HG03469 (cell line): ENCODE results near the gene ZBTB45.
A peak's percentile ranks its signal among the peaks of the same experiment; 100 is the strongest.
"Not testable (repeated sequence)": the region's sequence is repeated elsewhere in the genome, so short reads cannot be mapped to it uniquely, and the experiment has no call there.

Source experiments
- ATAC-seq: cut with Tn5 transposase; IDR thresholded peaks from one replicate; pipeline ENCODE4 v1.9.1; 2021; ENCODE audit warnings: mild to moderate bottlenecking, moderate library complexity, moderate number of reproducible peaks; ENCODE audit not compliant: unreplicated experiment

The ZBTB45 gene

DNA sequence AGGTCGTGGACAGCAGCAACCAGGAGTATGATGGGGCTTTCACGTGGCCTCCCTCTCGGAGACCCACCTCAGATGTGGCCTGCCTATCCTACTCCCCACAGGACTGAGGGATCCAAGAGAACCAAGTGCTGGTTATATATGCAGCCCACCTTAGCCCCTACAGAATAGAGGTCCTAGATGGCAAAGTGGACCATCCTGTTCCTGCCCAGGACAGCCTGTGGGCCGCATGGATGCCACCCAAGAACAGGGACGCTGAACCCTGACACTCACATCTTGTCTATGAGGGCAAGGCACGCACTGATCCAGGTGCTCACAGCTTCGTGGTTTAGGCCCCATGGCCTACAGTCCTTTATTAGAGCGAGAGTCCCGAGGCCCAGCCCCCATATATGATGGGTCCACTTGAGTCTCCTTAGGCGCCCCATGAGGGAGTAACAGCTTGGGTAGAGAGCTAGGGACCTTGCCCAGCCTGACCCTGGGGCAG, 6.4 kb downstream of the ZBTB45 start:
- ATAC-seq = no peak

- no peak for ATAC-seq
Observed at GRCh38 chr19:58511353-58512208, 8.0 kb downstream of the ZBTB45 start, which contains the start of gene SLC27A5. TSS of gene SLC27A5 (minus strand) at chr19:58511992. CDS start at chr19:58511955, 37 bp downstream.

- no peak for ATAC-seq
Observed at GRCh38 chr19:58510084-58510862, 9.3 kb downstream of the ZBTB45 start.

GRCh38 chr19:58509731-58510083, 9.9 kb downstream of the ZBTB45 start:
- ATAC-seq = no peak

DNA sequence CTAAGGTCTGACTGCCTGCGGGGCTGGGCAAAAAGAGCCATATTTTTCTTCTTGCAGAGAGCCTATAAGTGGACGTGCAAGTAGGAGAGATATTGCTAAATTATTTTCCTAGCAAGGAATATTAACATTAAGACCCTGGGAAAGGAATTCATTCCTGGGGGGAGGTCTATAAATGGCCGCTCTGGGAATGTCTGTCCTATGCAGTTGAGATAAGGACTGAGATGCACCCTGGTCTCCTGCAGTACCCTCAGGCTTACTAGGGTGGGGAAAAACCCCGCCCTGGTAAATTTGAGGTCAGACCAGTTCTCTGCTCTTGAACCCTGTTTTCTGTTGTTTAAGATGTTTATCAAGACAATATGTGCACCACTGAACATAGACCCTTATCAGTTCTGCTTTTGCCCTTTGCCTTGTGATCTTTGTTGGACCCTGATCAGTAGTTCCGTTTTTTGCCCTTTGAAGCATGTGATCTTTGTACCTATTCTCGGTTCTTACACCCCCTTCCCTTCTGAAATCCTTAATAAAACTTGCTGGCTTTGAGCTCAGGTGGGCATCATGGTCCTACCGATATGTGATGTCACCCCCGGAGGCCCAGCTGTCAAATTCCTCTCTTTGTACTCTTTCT, 11.9 kb downstream of the ZBTB45 start:
- not testable (repeated sequence) for ATAC-seq

- ATAC-seq = no peak
Observed at GRCh38 chr19:58500242-58500641, 19.4 kb downstream of the ZBTB45 start.

DNA sequence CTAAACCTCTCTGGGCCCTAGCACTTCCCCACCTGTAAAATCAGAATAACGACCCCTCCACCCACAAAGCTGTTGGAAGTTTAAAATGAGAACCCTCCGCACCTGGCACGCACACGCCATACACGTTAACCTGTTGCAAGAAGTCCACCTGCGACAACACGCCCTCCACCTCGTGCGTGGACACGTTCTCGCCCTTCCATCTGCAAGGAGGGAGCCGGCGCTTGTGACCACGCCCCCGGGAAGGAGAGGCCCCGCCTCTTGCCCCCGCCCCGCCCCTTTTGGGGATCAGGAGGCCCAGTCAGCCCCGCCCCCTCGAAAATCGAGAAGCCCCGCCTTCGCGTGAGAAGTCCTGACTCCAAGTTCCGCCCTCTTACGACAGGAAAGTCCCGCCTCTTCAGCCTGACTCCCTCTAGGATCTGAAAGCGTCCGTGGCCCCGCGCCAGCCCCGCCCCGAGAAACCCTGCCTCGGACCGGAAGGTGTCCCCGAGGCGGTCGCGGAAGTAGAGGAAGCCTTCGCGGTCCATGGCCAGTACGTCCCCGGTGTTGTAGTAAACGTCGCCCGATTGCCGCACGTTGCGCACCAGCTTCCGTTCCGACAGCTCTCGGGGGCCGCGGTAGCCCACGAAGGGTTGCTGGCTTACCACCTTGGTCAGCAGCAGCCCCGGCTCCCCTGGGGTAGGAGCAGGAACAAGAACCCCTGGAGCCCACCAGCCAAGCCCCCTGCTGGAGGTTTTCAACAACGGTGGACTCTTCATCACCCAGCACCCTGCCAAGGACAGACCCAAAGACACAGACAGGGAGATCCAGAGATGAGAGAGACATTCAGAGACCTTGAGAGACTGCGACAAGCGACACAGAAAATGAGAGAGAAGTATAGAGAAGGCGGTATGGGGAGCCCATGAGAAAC, 20.3 kb downstream of the ZBTB45 start:
- peak; percentile 66 for ATAC-seq

DNA sequence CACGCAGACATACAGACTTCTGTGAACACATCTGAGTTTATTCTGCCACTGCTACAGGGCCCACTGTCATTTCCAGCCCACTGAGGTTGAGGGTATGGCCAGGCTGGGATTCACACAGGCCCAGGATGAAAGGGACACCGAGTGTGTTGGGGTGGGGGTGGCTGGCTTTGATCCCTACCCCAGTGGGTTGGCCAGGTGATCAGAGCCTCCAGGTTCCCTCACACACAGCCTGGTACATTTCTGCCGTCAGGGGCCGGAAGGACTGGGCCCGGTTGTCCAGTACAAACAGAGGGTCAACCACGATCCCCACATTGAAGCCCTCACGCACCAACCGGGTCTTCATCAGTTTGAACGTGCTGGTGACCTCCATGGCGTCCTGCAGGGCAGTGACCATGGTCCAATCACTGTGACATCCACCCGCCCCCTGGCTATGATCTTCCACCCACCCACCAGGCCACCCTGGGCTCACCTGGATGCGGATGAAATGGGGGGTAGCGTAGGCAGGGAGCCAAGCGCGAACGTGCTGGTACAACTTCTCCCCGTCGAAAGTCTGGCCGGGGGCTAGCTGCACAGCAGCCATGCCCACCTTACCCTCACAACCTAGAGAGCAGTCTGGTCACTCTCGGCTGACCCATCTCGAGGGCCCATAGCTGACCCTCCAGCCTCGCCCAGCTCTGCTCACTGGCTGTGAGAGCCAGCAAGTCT, 21.1 kb downstream of the ZBTB45 start:
- no peak for ATAC-seq

DNA sequence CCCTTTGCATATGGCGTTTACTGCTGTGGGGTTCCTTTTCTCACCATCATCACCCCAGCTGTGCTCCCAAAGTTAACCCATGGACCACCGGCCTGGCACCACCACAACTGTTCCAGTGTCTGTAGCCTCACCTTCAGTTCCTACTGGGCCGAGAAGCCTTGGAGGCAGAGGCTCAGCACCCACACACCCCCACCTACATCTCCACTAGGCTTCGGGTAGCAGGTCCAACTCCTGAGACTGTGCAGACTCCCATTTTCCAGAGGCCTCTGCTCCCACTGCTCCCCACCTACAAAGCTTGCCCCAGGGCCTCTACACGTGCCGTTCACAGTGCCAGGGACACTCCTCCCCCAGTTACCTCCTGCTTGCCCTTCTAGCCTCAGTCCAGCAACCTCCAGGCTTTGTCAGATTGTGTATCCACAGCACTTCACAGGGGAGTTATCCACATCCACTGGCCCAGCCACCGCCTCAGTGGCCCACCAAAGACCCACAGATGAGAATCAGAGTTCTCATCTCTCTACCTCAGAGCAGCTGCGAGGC, 21.9 kb downstream of the ZBTB45 start:
- no peak for ATAC-seq

DNA sequence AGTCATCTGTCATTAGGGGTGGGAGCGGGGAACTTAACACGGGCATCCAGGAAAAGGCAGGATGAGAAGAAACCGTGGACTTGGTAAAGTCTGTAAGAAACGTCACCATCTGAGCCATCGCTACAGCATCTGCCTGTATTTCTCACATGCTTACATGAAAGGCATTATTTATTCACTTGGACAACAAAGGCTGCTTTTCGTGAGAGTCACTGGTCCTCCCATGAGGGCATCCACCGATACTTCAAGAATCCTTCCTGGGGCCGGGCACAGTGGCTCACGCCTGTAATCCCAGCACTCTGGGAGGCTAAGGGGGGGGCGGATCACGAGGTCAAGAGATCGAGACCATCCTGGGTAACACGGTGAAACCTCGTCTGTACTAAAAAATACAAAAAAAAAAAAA, 27.3 kb downstream of the ZBTB45 start:
- ATAC-seq = no peak

GRCh38 chr19:58491393-58491792, 28.2 kb downstream of the ZBTB45 start:
- no peak for ATAC-seq

- not testable (repeated sequence) for ATAC-seq
Observed at GRCh38 chr19:58484349-58484748, 35.3 kb downstream of the ZBTB45 start.

DNA sequence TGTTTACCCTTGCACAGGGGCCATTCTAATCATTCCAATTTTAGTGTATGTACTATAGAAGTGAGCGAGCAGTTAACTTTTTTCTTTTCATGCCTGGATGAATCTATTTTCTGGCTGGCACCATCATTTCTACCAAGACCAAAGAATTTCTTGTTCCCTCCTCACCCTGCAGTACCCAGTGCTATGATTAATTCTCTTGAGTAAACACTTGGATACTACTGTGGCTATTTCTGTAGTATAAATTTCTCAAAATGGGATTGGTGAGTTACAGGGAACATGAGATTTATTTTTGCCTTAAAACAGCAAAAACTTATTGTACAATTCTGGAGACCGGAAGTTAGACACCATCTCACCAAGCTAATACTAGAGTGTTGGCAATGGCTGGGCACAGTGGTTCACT, 35.8 kb downstream of the ZBTB45 start:
- no peak for ATAC-seq

- no peak for ATAC-seq
Observed at GRCh38 chr19:58482372-58482771, 37.2 kb downstream of the ZBTB45 start.

DNA sequence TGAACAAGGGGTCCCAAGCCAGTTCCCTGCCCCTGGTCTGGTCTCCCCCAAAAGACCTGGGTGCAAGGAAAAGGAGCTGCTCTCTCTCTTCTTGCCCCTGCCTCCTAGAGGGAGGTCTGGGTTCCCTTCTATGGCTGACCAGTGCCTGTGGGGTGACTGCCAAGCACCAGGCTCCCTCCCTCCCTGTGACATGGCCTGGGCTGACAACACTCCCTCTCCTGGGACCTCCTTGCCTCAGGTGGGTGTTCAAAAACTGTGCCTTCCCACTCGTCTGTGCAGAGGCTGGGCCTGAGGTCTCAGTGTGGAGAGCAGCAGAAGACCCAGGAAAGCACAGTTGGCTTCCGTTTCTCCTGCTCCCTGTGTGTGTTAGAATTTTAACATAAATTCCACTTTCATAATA, 38.8 kb downstream of the ZBTB45 start:
- no peak for ATAC-seq

DNA sequence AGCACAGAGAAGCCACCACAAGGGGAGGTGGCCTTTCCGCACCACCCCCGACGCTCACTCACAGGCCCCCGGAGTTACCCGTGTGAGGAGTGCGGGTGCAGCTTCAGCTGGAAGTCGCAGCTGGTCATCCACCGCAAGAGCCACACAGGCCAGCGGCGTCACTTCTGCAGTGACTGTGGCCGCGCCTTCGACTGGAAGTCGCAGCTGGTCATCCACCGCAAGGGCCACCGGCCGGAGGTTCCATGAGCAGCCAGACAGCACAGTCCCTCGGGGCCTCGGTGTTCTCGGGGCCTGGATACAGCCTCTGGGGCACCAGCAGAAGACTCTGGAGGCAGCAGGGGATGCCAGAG, 39.2 kb downstream of the ZBTB45 start:
- ATAC-seq = no peak

- no peak for ATAC-seq
Observed at GRCh38 chr19:58479736-58480480, 39.7 kb downstream of the ZBTB45 start.

GRCh38 chr19:58479303-58479702, 40.3 kb downstream of the ZBTB45 start:
- no peak for ATAC-seq

DNA sequence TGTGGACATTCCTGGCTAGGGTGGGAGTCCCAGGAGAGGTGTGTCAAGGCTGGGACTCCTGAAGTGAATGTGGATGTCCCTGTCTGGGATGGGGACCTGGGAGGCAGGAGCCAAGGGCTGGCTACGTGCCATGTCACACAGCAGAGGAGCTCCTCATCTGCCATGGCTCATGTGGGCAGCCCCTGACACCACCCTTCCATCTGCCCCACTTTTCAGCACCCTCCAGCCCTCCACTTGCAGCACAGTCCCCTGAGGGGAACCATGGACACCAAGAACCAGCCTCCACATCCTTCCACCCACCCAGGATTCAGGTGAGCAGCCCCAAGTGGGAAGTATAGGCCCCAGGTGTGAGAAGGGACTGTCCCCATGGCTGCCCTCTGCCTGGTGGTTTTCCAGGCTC, 41.7 kb downstream of the ZBTB45 start:
- ATAC-seq = no peak
